Measurements from ENCODE around the gene HHAT. TPM values are rescaled to one million over a fixed set of nuclear protein-coding genes. Genes with fewer than 3 reads are reported as not detected.

Gene HHAT
- total RNA-seq, 1 donor from 2014 or later: 2.9 TPM

DNA sequence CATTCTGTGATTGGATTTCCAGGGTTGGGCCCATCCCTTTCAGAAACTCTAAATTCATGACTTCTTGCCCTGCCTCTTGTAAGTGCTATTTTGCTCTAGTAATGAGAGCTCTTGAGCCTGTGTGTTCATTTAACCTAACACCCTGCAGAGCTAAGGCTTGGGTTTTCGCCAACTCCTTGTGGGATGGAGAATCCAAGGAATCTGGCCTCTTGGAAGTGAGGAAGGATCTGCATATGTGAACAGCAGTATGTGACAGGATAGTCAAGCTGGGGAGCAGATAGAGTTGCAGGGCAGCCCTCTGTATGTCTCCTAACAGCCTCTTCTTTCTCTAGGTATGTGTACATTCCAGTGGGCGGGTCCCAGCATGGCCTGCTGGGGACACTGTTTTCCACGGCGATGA, 258.9 kb downstream of the HHAT start:
- no peak overlapping the region for H3K4me3 ChIP-seq (ENCODE audit: low read depth, low read length)
- no peaks in the 10 kb centered on the region for H3K27me3 ChIP-seq (ENCODE audit: control insufficient read depth, insufficient read depth, low read length)
- no peak for FAIRE-seq
- H3K36me3 ChIP-seq (ENCODE audit: control insufficient read depth, insufficient read depth, low read length): no peaks in the 10 kb centered on the region
- DNase-seq (ENCODE audit: low read depth): no peak
- TF ChIP-seq, protein P1, sequence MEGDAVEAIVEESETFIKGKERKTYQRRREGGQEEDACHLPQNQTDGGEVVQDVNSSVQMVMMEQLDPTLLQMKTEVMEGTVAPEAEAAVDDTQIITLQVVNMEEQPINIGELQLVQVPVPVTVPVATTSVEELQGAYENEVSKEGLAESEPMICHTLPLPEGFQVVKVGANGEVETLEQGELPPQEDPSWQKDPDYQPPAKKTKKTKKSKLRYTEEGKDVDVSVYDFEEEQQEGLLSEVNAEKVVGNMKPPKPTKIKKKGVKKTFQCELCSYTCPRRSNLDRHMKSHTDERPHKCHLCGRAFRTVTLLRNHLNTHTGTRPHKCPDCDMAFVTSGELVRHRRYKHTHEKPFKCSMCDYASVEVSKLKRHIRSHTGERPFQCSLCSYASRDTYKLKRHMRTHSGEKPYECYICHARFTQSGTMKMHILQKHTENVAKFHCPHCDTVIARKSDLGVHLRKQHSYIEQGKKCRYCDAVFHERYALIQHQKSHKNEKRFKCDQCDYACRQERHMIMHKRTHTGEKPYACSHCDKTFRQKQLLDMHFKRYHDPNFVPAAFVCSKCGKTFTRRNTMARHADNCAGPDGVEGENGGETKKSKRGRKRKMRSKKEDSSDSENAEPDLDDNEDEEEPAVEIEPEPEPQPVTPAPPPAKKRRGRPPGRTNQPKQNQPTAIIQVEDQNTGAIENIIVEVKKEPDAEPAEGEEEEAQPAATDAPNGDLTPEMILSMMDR (IDR thresholded peaks at IDR 0.05; ENCODE audit: insufficient read depth, low read length, severe bottlenecking): no peak

DNA sequence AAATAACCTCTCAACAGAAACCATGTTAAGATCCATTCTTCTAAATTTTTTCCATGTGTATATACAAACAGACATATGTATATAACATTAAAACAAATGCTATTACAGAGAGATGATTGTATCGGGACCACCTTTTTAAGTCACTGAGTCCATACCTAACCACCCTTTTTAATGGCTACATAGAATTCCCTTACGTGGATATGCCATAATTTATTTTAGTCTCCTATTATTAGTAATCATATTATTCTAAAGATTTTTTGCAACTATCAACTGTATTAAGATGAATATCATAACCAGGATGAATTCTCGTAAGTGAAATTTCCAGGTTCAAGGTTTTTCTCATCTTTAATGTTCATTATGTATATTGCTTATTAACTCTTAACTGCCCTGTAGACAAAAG, 259.7 kb downstream of the HHAT start:
- no peak overlapping the region for H3K4me3 ChIP-seq (ENCODE audit: low read depth, low read length)
- FAIRE-seq: no peak
- no peaks in the 10 kb centered on the region for H3K36me3 ChIP-seq (ENCODE audit: control insufficient read depth, insufficient read depth, low read length)
- TF ChIP-seq, protein P1 (IDR thresholded peaks at IDR 0.05; ENCODE audit: insufficient read depth, low read length, severe bottlenecking): no peak
- no peaks in the 10 kb centered on the region for H3K27me3 ChIP-seq (ENCODE audit: control insufficient read depth, insufficient read depth, low read length)
- DNase-seq (ENCODE audit: low read depth): no peak

DNA sequence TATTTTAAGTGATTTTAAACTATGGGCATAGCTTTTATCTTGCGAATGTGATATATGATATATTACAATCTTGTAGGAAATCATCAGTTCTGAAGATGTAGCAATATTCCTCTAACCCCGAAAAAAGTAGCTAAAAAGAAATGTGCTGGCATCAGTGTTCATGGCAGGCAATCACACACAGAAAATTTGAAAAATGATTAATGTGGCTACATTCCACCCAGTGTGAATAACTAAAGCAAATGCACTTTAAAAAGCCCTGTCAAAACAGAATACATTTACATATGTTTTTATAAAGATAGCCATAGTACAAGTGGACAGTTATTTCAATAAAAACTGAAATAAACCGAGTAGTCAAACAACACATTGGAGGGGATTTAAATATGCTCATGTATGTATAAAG, 260.2 kb downstream of the HHAT start:
- no peaks in the 10 kb centered on the region for H3K27me3 ChIP-seq (ENCODE audit: control insufficient read depth, insufficient read depth, low read length)
- TF ChIP-seq, protein P1 (IDR thresholded peaks at IDR 0.05; ENCODE audit: insufficient read depth, low read length, severe bottlenecking): no peak
- no peak overlapping the region for H3K4me3 ChIP-seq (ENCODE audit: low read depth, low read length)
- FAIRE-seq (no peak), DNase-seq (ENCODE audit: low read depth) (no peak)
- H3K36me3 ChIP-seq (ENCODE audit: control insufficient read depth, insufficient read depth, low read length): no peaks in the 10 kb centered on the region

DNA sequence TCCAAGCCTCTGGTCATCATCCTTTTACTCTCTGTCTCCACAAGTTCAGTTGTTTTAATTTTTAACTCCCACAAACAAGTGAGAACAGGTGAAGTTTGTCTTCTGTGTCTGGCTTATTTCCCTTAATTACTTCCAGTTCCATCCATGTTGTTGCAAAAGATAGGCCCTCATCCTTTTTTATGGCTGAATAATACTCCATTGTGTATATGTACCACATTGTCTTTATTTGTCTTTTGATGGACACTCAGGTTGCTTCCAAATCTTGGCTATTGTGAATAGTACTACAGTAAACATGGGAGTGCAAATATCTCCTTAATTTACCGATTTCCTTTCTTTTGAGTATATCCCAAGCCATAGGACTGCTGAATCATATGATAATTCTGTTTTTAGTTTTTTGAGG, 262.5 kb downstream of the HHAT start:
- Histone ChIP-seq H3K27me3 (ENCODE audit: control insufficient read depth, insufficient read depth, low read length) (no peaks in the 10 kb centered on the region), H3K4me3 (ENCODE audit: low read depth, low read length) (no peak overlapping the region), H3K36me3 (ENCODE audit: control insufficient read depth, insufficient read depth, low read length) (no peaks in the 10 kb centered on the region)
- FAIRE-seq: no peak
- TF ChIP-seq, protein P1 (IDR thresholded peaks at IDR 0.05; ENCODE audit: insufficient read depth, low read length, severe bottlenecking): no peak
- DNase-seq (ENCODE audit: low read depth): no peak

DNA sequence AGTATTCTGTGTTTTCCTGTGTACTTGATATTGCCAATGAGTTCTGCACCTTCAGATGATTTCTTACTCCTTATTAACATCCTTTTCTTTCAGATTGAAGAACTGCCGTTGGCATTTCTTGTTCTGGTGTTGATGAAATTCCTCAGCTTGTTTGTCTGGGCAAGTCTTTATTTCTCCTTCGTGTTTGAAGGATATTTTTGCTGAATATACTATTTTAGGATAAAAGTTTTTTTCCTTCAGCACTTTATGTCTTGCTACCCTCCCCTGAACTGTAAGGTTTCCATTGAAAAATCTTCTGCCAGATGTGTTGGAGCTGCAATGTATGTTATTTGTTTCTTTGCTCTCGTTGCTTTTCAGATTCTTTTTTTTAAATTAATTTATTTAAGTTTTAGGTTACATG, 265.9 kb downstream of the HHAT start:
- no peak for FAIRE-seq

DNA sequence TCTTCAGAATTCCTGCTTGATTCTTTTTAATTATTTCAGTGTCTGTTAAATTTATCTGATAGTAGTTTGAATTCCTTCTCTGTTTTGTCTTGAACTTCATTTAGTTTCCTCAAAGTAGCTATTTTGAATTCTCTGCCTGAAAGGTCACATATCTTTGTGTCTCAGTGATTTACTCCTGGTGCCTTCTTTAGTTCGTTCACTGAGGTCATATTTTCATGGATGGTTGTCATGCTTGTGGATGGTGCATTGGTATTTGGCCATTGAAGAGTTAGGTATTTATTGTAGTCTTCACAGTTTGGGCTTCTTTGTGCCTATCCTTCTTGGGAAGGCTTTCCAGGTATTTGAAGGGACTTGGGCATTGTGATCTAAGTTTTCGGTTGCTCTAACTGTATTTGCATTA, 267.9 kb downstream of the HHAT start:
- no peaks in the 10 kb centered on the region for H3K27me3 ChIP-seq (ENCODE audit: control insufficient read depth, insufficient read depth, low read length)
- FAIRE-seq (no peak), DNase-seq (ENCODE audit: low read depth) (no peak)
- TF ChIP-seq, protein P1 (IDR thresholded peaks at IDR 0.05; ENCODE audit: insufficient read depth, low read length, severe bottlenecking): no peak
- H3K36me3 ChIP-seq (ENCODE audit: control insufficient read depth, insufficient read depth, low read length): no peaks in the 10 kb centered on the region
- no peak overlapping the region for H3K4me3 ChIP-seq (ENCODE audit: low read depth, low read length)

More for the DNA sequence above, 265.9 kb downstream of the HHAT start:
- Histone ChIP-seq H3K27me3 (ENCODE audit: control insufficient read depth, insufficient read depth, low read length) (no peaks in the 10 kb centered on the region), H3K4me3 (ENCODE audit: low read depth, low read length) (no peak overlapping the region), H3K36me3 (ENCODE audit: control insufficient read depth, insufficient read depth, low read length) (no peaks in the 10 kb centered on the region)
- DNase-seq (ENCODE audit: low read depth): no peak
- TF ChIP-seq, protein P1 (IDR thresholded peaks at IDR 0.05; ENCODE audit: insufficient read depth, low read length, severe bottlenecking): no peak

Measured in bronchial epithelial cell (primary cell).